K562 (cell line): Measurements from ENCODE around the gene ATF3. TPM values are rescaled to one million over a fixed set of nuclear protein-coding genes. Genes with fewer than 3 reads are reported as not detected.

Experiments used
- E2F1 ChIP-seq: sonication (generic); formaldehyde crosslinking; IDR thresholded peaks from 2 replicates; pipeline ENCODE4 v1.8.1; 2023; ENCODE audit warnings: mild to moderate bottlenecking, missing genetic modification reagents, moderate library complexity
- ERF ChIP-seq: fragments of 450-650 bp; formaldehyde crosslinking; IDR thresholded peaks from 2 replicates; pipeline ENCODE4 v1.4.0; 2020; ENCODE audit warnings: mild to moderate bottlenecking, mixed read lengths
- FOXA3 ChIP-seq, 2 experiments: fragments of 450-650 bp in 1 of 2; sonication (generic) in 1 of 2; formaldehyde crosslinking; IDR thresholded peaks in 1 of 2; conservative IDR thresholded peaks in 1 of 2; 2 replicates each; pipeline versions ENCODE4 v1.4.0 to v1.8.0; 2020 to 2022; ENCODE audit warnings: mild to moderate bottlenecking in 2 of 2, missing genetic modification reagents in 1 of 2
- GTF2E2 ChIP-seq: fragments of 200-800 bp; sonication (Bioruptor generic); IDR thresholded peaks from 2 replicates; pipeline ENCODE4 v1.6.1; 2016; ENCODE audit warnings: missing genetic modification characterization, missing compliant biosample characterization
- HSF4 ChIP-seq: fragments of 250-450 bp; sonication (Bioruptor Pico); IDR thresholded peaks from 2 replicates; pipeline ENCODE4 v2.1.2; 2022; ENCODE audit warnings: mild to moderate bottlenecking, moderate library complexity, borderline replicate concordance
- KDM1A ChIP-seq, 2 experiments: fragments of 450-650 bp; IDR thresholded peaks; 2 replicates each; pipeline ENCODE4 v1.6.1; 2016; ENCODE audit warnings: mild to moderate bottlenecking in 2 of 2
- MAFG ChIP-seq: fragments of 450-650 bp; conservative IDR thresholded peaks from 2 replicates; pipeline ENCODE4 v1.6.1; 2016; ENCODE audit warnings: missing genetic modification characterization, missing compliant biosample characterization
- MEIS2 ChIP-seq: fragments of 450-650 bp; IDR thresholded peaks from 2 replicates; pipeline ENCODE4 v1.6.1; 2014; ENCODE audit warnings: mild to moderate bottlenecking; ENCODE audit not compliant: partially characterized antibody
- NFE2 ChIP-seq: IDR thresholded peaks from 2 replicates; pipeline ENCODE4 v1.6.1; 2014; ENCODE audit warnings: antibody characterized with exemption, low read depth
- RAD51 ChIP-seq: fragments of 450-650 bp; IDR thresholded peaks from 2 replicates; pipeline ENCODE4 v1.7.1; 2016; ENCODE audit warnings: low read depth, mild to moderate bottlenecking, borderline replicate concordance
- SMARCE1 ChIP-seq: fragments of 450-650 bp; IDR thresholded peaks from 2 replicates; pipeline ENCODE4 v1.7.1; 2016; ENCODE audit warnings: mild to moderate bottlenecking
- SNIP1 ChIP-seq: fragments of 450-650 bp; IDR thresholded peaks from 2 replicates; pipeline ENCODE4 v1.7.1; 2017; ENCODE audit warnings: low read depth, mild to moderate bottlenecking
- SRSF1 ChIP-seq: fragments of 200-400 bp; formaldehyde crosslinking; IDR thresholded peaks from 2 replicates; pipeline ENCODE4 v1.6.1; 2017; ENCODE audit warnings: mild to moderate bottlenecking, low read depth, low read length, moderate library complexity
- SRSF7 ChIP-seq: fragments of 200-400 bp; formaldehyde crosslinking; optimal IDR thresholded peaks from 2 replicates; pipeline ENCODE3; 2017; ENCODE audit warnings: mild to moderate bottlenecking, low read depth, low read length
- TCF7 ChIP-seq: sonication (generic); IDR thresholded peaks from 2 replicates; pipeline ENCODE4 v1.6.1; 2016; ENCODE audit warnings: antibody characterized with exemption, borderline replicate concordance
- ZBTB5 ChIP-seq: fragments of 450-650 bp; IDR thresholded peaks from 2 replicates; pipeline ENCODE4 v1.6.1; 2017; ENCODE audit warnings: antibody characterized with exemption
- ZBTB7A ChIP-seq: IDR thresholded peaks from 2 replicates; pipeline ENCODE4 v1.6.1; 2011; ENCODE audit warnings: low read depth, mild to moderate bottlenecking, low read length, moderate library complexity, borderline replicate concordance; ENCODE audit not compliant: control insufficient read depth
- ZNF263 ChIP-seq: sonication (generic); formaldehyde crosslinking; IDR thresholded peaks from 2 replicates; pipeline ENCODE4 v1.8.0; 2022; ENCODE audit warnings: mild to moderate bottlenecking, missing genetic modification reagents, borderline replicate concordance
- ZNF644 ChIP-seq: fragments of 200-800 bp; sonication (Bioruptor generic); IDR thresholded peaks from 2 replicates; pipeline ENCODE4 v1.6.1; 2016; ENCODE audit warnings: low read depth, missing genetic modification characterization, missing compliant biosample characterization
- ZNF75A ChIP-seq: fragments of 450-650 bp; formaldehyde crosslinking; IDR thresholded peaks from 2 replicates; pipeline ENCODE4 v1.4.0; 2020; ENCODE audit warnings: mild to moderate bottlenecking
- polyA plus RNA-seq, 8 experiments: library from polyadenylated mRNA; depleted of rRNA in 4 of 8; stranded (reverse) in 5 of 8; unstranded in 3 of 8; fragments of >200 nt; fragmentation: Nextera tagmentation in 2 of 8; fragmentation: Illumina TruSeq in 1 of 8; extraction: Ambion mirVana in 2 of 8; extraction: Trizol in 1 of 8; gene quantifications; 2 replicates each; pipeline versions ENCODE4 v1.2.1 to v1.2.3, GENCODE V29; 2011 to 2014; ENCODE audit warnings: inconsistent platforms in 1 of 8, missing spikeins in 1 of 8
- total RNA-seq, 7 experiments: library from RNA; depleted of rRNA in 6 of 7; stranded (reverse); fragments of >200 nt in 6 of 7; fragmentation: Illumina TruSeq in 2 of 7; extraction: Trizol in 2 of 7; gene quantifications; 2 replicates each; pipeline versions ENCODE4 v1.2.1 to v1.2.3, GENCODE V29; 2011 to 2021; ENCODE audit warnings: low replicate concordance in 1 of 7
- TF ChIP-seq, protein P1 (sequence below), 3 experiments: fragments of 200-800 bp in 1 of 3; fragments of 250-450 bp in 1 of 3; fragments of 450-650 bp in 1 of 3; sonication (Bioruptor Pico) in 1 of 3; sonication (Bioruptor generic) in 1 of 3; formaldehyde crosslinking in 1 of 3; IDR thresholded peaks; 2 replicates each; pipeline versions ENCODE4 v1.6.1 to v1.8.0; 2016 to 2022; ENCODE audit warnings: mild to moderate bottlenecking in 2 of 3, missing genetic modification characterization in 2 of 3, missing compliant biosample characterization in 1 of 3, moderate library complexity in 1 of 3

The ATF3 gene
- total and polyA plus RNA-seq, 9 of the 15 experiments (the other 6 are each of a cell fraction or from before 2014, with no cell fraction given) = 3.5 to 28.2 (median 19.8) TPM

DNA sequence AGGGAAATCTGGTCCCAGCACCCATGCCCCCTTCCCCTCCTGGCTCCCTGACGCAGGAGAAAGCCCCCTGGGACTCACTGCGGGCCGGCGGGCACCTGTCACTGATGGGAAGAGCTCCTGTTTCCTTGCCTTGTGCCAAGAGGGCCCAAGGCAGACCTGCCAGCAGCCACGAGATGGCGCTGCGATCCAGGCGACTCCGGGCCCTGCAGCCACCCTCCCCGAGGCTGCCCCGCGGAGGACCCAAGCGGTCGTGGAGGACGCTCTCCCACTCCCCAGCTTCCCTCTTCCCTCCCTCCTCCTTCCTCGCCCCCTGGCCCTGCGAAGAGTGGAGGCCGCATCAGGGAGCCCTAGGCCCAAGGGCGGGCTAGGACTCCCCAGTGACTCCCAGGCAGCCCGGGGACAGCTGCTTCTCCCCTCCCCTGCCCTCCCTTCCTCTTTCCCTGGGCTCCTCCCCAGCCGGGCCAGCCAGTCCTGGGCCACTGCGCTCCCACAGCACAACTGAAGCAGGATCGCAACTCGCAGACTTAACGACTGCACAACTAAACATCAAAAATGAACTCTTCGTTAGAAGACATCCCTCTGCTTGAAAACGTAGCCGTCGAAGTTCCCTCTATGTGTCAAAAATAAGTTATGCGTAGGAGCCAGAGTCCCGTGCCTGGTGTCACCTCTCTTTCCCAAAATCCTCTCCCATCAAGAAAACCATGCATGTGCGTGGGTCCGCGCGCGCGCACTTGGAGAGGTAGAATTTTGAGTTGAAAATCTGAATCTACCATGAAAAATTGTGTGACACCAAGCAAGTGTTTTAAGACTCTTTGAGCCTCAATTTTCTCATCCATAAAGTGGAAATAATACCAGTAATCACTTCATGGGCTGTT, 56.9 kb downstream of the ATF3 start (continued):
- no peak for TF ChIP-seq KDM1A (IDR thresholded peaks at IDR 0.05)
- TF ChIP-seq SNIP1 = no peak
- TF ChIP-seq ZNF644 (tag) = no peak
- peak; percentile 73; the same call in 1 of the 2 replicates for TF ChIP-seq ZBTB7A
- peak; percentile 49; the same call in 1 of the 2 replicates for TF ChIP-seq E2F1 (CRISPR knock-in tag)
- no peak for TF ChIP-seq SRSF1
- no peak for TF ChIP-seq HSF4
- no peak for TF ChIP-seq SRSF7
- no peak for TF ChIP-seq GTF2E2 (tag)
- TF ChIP-seq MEIS2 = no peak
- TF ChIP-seq ZNF263 (CRISPR knock-in tag) = peak; percentile 94
- TF ChIP-seq MAFG (tag) = no peak
- TF ChIP-seq, protein P1, sequence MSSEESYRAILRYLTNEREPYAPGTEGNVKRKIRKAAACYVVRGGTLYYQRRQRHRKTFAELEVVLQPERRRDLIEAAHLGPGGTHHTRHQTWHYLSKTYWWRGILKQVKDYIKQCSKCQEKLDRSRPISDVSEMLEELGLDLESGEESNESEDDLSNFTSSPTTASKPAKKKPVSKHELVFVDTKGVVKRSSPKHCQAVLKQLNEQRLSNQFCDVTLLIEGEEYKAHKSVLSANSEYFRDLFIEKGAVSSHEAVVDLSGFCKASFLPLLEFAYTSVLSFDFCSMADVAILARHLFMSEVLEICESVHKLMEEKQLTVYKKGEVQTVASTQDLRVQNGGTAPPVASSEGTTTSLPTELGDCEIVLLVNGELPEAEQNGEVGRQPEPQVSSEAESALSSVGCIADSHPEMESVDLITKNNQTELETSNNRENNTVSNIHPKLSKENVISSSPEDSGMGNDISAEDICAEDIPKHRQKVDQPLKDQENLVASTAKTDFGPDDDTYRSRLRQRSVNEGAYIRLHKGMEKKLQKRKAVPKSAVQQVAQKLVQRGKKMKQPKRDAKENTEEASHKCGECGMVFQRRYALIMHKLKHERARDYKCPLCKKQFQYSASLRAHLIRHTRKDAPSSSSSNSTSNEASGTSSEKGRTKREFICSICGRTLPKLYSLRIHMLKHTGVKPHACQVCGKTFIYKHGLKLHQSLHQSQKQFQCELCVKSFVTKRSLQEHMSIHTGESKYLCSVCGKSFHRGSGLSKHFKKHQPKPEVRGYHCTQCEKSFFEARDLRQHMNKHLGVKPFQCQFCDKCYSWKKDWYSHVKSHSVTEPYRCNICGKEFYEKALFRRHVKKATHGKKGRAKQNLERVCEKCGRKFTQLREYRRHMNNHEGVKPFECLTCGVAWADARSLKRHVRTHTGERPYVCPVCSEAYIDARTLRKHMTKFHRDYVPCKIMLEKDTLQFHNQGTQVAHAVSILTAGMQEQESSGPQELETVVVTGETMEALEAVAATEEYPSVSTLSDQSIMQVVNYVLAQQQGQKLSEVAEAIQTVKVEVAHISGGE (CRISPR knock-in tag; IDR thresholded peaks at IDR 0.05) = no peak
- no peak for TF ChIP-seq TCF7
- TF ChIP-seq ZNF75A (CRISPR knock-in tag) = no peak
- no peak for TF ChIP-seq ZBTB5
- no peak; the same call in 1 of the 2 replicates for TF ChIP-seq NFE2
- TF ChIP-seq ERF (CRISPR knock-in tag) = 0 out of 2 replicates have a peak, but pooled peaks have one; percentile 46
- TF ChIP-seq FOXA3 (CRISPR knock-in tag; conservative IDR thresholded peaks at IDR 0.05 in 1 of 2, IDR thresholded peaks at IDR 0.05 in 1 of 2) = 0 out of 4 replicates have a peak, but pooled peaks of 1 of the 2 experiments have one; percentile 37
- TF ChIP-seq SMARCE1 = no peak
- TF ChIP-seq RAD51 = 0 out of 2 replicates have a peak, but pooled peaks have one; percentile 8
